ENCODE measurements around the gene GPI.
A peak's percentile ranks its signal among the peaks of the same experiment; 100 is the strongest.

The GPI gene

DNA sequence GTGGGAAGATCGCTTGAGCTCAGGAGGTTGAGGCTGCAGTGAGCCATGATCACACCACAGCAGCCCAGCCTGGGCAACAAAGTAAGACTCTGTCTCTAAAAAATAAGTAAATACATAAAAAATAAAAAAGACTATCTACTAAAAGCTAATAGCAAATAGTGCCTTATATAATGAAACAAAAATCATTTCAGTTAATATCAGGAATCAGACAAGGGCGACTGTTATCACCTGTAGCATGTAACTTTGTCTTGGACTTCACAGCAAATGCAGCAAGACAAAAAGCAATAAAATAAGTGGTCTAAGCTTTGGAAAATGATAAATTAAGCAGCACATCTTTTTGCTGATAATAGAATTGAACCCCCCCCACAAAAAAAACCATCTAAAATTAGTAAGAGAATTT is 21.2 kb upstream of the GPI start:
- no peak overlapping the region for H3K4me3 ChIP-seq (ENCODE audit: low read depth, low read length)
- no peak for DNase-seq (ENCODE audit: low read depth)
- no peak for TF ChIP-seq POLR2A (IDR thresholded peaks at IDR 0.05; ENCODE audit: extremely low read depth, insufficient read length)
- no peak for TF ChIP-seq MYC (IDR thresholded peaks at IDR 0.05; ENCODE audit: low read depth, low read length)
- TF ChIP-seq, protein P1, sequence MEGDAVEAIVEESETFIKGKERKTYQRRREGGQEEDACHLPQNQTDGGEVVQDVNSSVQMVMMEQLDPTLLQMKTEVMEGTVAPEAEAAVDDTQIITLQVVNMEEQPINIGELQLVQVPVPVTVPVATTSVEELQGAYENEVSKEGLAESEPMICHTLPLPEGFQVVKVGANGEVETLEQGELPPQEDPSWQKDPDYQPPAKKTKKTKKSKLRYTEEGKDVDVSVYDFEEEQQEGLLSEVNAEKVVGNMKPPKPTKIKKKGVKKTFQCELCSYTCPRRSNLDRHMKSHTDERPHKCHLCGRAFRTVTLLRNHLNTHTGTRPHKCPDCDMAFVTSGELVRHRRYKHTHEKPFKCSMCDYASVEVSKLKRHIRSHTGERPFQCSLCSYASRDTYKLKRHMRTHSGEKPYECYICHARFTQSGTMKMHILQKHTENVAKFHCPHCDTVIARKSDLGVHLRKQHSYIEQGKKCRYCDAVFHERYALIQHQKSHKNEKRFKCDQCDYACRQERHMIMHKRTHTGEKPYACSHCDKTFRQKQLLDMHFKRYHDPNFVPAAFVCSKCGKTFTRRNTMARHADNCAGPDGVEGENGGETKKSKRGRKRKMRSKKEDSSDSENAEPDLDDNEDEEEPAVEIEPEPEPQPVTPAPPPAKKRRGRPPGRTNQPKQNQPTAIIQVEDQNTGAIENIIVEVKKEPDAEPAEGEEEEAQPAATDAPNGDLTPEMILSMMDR (IDR thresholded peaks at IDR 0.05; ENCODE audit: low read depth, low read length), result no peak
- TF ChIP-seq, protein P2, sequence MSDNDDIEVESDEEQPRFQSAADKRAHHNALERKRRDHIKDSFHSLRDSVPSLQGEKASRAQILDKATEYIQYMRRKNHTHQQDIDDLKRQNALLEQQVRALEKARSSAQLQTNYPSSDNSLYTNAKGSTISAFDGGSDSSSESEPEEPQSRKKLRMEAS (IDR thresholded peaks at IDR 0.05; ENCODE audit: low read depth, low read length), result no peak

DNA sequence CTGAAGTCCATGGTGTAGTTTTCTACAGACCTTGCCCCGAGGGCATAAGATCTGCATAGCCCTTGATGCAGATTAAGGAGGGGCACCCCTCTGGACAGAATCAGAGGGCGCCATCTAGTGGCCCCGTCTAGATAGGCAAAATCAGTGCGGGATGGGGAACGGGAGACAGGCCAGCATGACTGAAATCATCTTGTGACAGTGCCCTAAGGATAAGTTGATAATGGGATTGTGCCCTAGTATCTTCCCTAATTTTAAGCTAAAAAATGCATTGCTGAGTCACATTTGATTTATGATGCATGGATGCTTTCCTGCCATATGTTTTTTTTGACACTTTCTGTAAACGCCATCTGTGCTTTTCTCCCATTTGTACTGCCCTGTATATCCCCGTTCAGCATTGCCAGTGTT is 19.0 kb upstream of the GPI start:
- peak; percentile 64 for DNase-seq (ENCODE audit: low read depth)
- TF ChIP-seq POLR2A (IDR thresholded peaks at IDR 0.05; ENCODE audit: extremely low read depth, insufficient read length), result no peak
- TF ChIP-seq, protein P1 (IDR thresholded peaks at IDR 0.05; ENCODE audit: low read depth, low read length), result peak; percentile 73
- TF ChIP-seq MYC (IDR thresholded peaks at IDR 0.05; ENCODE audit: low read depth, low read length), result no peak
- H3K4me3 ChIP-seq (ENCODE audit: low read depth, low read length), result no peak overlapping the region

DNA sequence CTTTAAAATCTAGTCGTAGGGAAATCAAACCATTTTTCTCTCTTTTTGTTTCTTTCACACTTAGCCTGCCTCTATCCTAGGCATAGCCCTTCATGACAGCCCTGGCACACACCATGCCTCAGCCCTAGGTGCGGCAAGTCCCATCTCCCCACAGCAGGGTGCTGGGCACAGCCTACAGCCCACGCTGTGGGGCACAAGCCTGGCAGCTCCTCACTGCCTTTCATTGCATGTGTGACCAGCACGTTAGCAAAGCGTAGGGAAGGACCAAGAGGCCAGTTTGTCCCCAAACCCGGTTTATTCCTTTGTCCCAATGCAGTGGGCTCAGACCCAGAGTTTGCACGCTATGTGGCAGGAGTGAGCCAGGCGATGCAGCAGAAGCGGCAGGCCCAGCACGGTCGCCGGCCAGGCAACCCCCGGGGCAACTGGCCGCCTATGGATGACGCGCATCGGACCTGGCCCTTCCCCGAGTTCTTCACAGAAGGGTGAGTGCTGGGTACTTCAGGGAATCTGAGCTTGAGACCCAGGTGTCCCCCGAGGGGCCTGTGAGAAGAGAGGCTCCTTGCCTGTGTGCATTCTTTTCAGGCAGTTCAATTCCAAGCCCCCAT is 17.3 kb upstream of the GPI start:
- TF ChIP-seq, protein P2 (IDR thresholded peaks at IDR 0.05; ENCODE audit: low read depth, low read length), result no peak
- H3K4me3 ChIP-seq (ENCODE audit: low read depth, low read length), result no peak overlapping the region
- DNase-seq (ENCODE audit: low read depth), result no peak

DNA sequence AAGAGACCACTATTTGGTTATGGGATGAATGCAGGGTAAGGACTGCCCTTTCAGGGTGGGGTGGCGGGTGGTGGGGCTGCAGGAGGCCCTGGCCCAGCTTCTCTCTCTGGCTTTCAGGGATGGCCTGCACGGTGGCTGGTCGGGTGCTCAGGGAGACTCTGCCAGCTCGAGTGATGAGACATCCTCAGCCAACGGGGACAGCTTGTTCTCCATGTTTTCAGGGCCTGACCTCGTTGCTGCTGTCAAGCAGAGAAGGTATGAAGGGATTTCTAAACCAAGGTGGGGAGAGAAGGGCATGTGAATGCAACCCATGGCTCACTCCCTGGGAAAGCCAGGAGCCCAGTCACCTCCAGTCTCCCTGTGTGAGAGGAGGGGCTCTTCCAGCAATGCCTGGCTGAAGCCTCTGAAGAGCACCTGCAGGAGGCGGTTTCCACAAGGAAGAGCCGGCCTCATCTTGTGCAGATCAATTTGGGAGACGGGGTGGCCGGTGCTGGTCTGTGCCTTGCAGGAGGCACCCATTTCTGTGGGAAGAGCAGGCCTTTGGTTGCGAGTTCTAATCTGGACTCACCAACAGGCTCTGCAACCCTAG is 16.0 kb upstream of the GPI start:
- TF ChIP-seq, protein P2 (IDR thresholded peaks at IDR 0.05; ENCODE audit: low read depth, low read length), result no peak
- TF ChIP-seq, protein P1 (IDR thresholded peaks at IDR 0.05; ENCODE audit: low read depth, low read length), result no peak
- TF ChIP-seq MYC (IDR thresholded peaks at IDR 0.05; ENCODE audit: low read depth, low read length) (no peak), POLR2A (IDR thresholded peaks at IDR 0.05; ENCODE audit: extremely low read depth, insufficient read length) (no peak)
- DNase-seq (ENCODE audit: low read depth), result no peak
- H3K4me3 ChIP-seq (ENCODE audit: low read depth, low read length), result no peak overlapping the region

DNA sequence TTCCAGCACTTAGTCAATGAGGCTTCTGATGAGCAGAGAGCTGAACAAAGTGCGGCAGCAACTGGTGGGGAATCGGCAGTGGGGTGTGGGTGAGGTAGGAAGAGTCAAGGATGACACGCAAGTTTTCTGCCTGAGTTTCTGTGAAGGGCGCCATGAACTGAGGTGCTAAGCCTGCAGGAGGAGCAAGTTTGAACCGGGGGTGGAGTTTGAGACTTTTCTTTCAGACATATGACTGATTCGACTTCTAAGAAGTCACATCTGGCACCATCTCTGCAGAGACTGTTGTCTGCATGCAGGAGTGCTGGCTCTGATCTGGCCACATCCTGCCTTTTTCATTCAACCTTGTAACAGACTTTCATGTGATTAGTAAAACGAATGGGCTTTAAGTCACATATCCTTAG is 14.8 kb upstream of the GPI start:
- H3K4me3 ChIP-seq (ENCODE audit: low read depth, low read length), result no peak overlapping the region
- DNase-seq (ENCODE audit: low read depth), result no peak
- TF ChIP-seq MYC (IDR thresholded peaks at IDR 0.05; ENCODE audit: low read depth, low read length) (no peak), POLR2A (IDR thresholded peaks at IDR 0.05; ENCODE audit: extremely low read depth, insufficient read length) (no peak)
- TF ChIP-seq, protein P2 (IDR thresholded peaks at IDR 0.05; ENCODE audit: low read depth, low read length), result no peak
- TF ChIP-seq, protein P1 (IDR thresholded peaks at IDR 0.05; ENCODE audit: low read depth, low read length), result no peak

DNA sequence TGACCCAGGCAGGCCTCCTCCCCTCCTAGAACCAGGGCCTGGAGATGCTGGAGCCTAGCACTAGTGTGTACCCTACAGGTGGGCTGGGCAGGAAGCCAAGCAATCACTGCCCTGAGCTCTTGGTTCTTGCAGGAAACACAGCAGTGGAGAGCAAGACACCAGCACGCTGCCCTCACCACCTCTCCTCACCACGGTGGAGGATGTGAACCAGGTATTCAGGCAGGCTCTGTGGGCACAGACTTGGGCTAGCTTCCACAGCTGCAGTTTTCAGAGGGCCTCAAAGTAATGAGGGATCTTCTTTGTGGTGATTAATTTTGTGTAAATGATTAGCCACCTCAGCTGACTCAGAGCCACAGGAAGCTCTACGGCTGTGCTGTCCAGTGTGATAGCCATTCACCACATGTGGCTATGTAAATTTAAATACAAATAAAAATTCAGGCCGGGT is 13.6 kb upstream of the GPI start:
- DNase-seq (ENCODE audit: low read depth), result no peak
- H3K4me3 ChIP-seq (ENCODE audit: low read depth, low read length), result no peak overlapping the region
- TF ChIP-seq, protein P1 (IDR thresholded peaks at IDR 0.05; ENCODE audit: low read depth, low read length), result no peak
- no peak for TF ChIP-seq POLR2A (IDR thresholded peaks at IDR 0.05; ENCODE audit: extremely low read depth, insufficient read length)
- TF ChIP-seq, protein P2 (IDR thresholded peaks at IDR 0.05; ENCODE audit: low read depth, low read length), result no peak
- no peak for TF ChIP-seq MYC (IDR thresholded peaks at IDR 0.05; ENCODE audit: low read depth, low read length)
